Panc1 (cell line): ENCODE data around the gene ANKRD10.
"Not testable (repeated sequence)": the region's sequence is repeated elsewhere in the genome, so short reads cannot be mapped to it uniquely, and the experiment has no call there.

ENCODE experiments used
- CTCF ChIP-seq: fragments of 450-650 bp; IDR thresholded peaks from 2 replicates; pipeline ENCODE4 v1.5.1; 2017; ENCODE audit warnings: mild to moderate bottlenecking
- TCF7L2 ChIP-seq: IDR thresholded peaks from 2 replicates; pipeline ENCODE4 v1.6.1; 2011; ENCODE audit warnings: mild to moderate bottlenecking, low read depth, low read length, inconsistent platforms

DNA sequence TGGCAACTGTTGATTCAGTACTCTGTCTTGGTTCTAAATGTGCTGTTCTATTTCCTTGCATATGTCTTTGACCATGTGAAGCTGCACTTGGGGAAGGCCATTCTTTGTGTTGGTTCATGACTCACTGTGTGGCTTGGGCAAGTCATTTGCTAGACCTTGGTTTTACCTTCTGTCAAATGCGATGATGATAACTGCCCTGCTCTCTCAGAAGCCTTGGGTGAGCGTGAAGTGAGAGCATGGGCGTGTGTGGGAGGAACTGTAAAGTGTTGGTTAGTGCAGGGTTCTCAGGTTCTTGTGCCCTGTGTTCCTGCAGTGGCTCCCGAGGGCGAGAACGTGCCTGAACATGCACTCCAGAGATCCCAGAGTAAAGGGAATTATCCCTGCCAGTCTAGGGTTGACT lies 37.3 kb upstream of the ANKRD10 start:
- TF ChIP-seq CTCF, TCF7L2: not testable (repeated sequence)
